CD14-positive monocyte (primary cell): ENCODE results near the gene C5orf58. TPM values are rescaled to one million over a fixed set of nuclear protein-coding genes. Genes with fewer than 3 reads are reported as not detected.

Source experiments
- DNase-seq, 3 donors: peaks; one replicate each; pipeline ENCODE4 v3.0.0-alpha.2; 2011 to 2022
- H2AFZ ChIP-seq: 2 replicates; pipeline ENCODE4 v1.6.0; 2012; ENCODE audit warnings: mild to moderate bottlenecking, low read depth, low read length, inconsistent platforms; ENCODE audit not compliant: insufficient read depth, poor library complexity, severe bottlenecking
- H3K27ac ChIP-seq, 2 donors: 1 replicate in 1 of 2; 2 replicates in 1 of 2; pipeline ENCODE4 v1.5.1; 2012 to 2013; ENCODE audit warnings: low read length in 2 of 2, control low read depth in 1 of 2, inconsistent platforms in 1 of 2, low read depth in 1 of 2, mild to moderate bottlenecking in 1 of 2
- H3K27me3 ChIP-seq, 2 donors: one replicate each; pipeline versions ENCODE4 v1.6.0 to v1.6.1; 2011 to 2013; ENCODE audit warnings: low read length in 2 of 2; ENCODE audit not compliant: control insufficient read depth in 2 of 2, insufficient read depth in 2 of 2
- H3K36me3 ChIP-seq, 2 donors: replicated peaks in 1 of 2; 1 replicate in 1 of 2; 2 replicates in 1 of 2; pipeline versions ENCODE4 v1.5.1 to v1.6.1; 2012 to 2013; ENCODE audit warnings: low read length in 2 of 2, control low read depth in 1 of 2, inconsistent platforms in 1 of 2, mild to moderate bottlenecking in 1 of 2; ENCODE audit not compliant: insufficient read depth in 2 of 2, control insufficient read depth in 1 of 2
- H3K4me1 ChIP-seq, 2 donors: 1 replicate in 1 of 2; 2 replicates in 1 of 2; pipeline versions ENCODE4 v1.5.1 to v1.6.1; 2012 to 2013; ENCODE audit warnings: low read length in 2 of 2, control low read depth in 1 of 2, inconsistent platforms in 1 of 2, mild to moderate bottlenecking in 1 of 2, moderate library complexity in 1 of 2; ENCODE audit not compliant: insufficient read depth in 2 of 2, control insufficient read depth in 1 of 2
- H3K4me2 ChIP-seq: replicated peaks from 2 replicates; pipeline ENCODE3; 2012; ENCODE audit warnings: low read length, moderate library complexity, mild to moderate bottlenecking; ENCODE audit not compliant: poor library complexity, severe bottlenecking; ENCODE audit errors: extremely low read depth
- H3K4me3 ChIP-seq, 3 experiments: fragments of 200-600 bp in 1 of 3; sonication (generic) in 1 of 3; replicated peaks in 1 of 3; 1 replicate in 2 of 3; 2 replicates in 1 of 3; pipeline ENCODE4 v1.5.1; 2011 to 2013; ENCODE audit warnings: low read length in 3 of 3, mild to moderate bottlenecking in 3 of 3, control low read depth in 2 of 3, low read depth in 2 of 3, inconsistent platforms in 1 of 3, moderate library complexity in 1 of 3
- H3K79me2 ChIP-seq: 2 replicates; pipeline ENCODE4 v1.6.0; 2012; ENCODE audit warnings: mild to moderate bottlenecking, control low read depth, inconsistent platforms, low read length, moderate library complexity; ENCODE audit not compliant: insufficient read depth
- H3K9ac ChIP-seq: 2 replicates; pipeline ENCODE4 v1.6.0; 2017; ENCODE audit warnings: low read length, mild to moderate bottlenecking; ENCODE audit not compliant: insufficient read depth, poor library complexity, severe bottlenecking
- H3K9me3 ChIP-seq, 2 donors: replicated peaks in 1 of 2; 1 replicate in 1 of 2; 2 replicates in 1 of 2; pipeline versions ENCODE4 v1.5.1 to v1.6.1; 2012 to 2013; ENCODE audit warnings: low read length in 2 of 2, control low read depth in 1 of 2; ENCODE audit not compliant: control insufficient read depth in 1 of 2, insufficient read depth in 1 of 2
- H4K20me1 ChIP-seq: 2 replicates; pipeline ENCODE4 v1.6.0; 2012; ENCODE audit warnings: mild to moderate bottlenecking, low read length, control low read depth, moderate library complexity; ENCODE audit not compliant: insufficient read depth
- H3K27ac Mint-ChIP-seq, 7 donors: one replicate each; pipeline ENCODE4 v1.8.0; 2020; ENCODE audit warnings: mild to moderate bottlenecking in 7 of 7, mixed read lengths in 7 of 7, moderate library complexity in 6 of 7, inconsistent platforms in 2 of 7
- H3K27me3 Mint-ChIP-seq, 3 donors: one replicate each; pipeline ENCODE4 v1.8.0; 2021 to 2022; ENCODE audit warnings: low read depth in 3 of 3, mild to moderate bottlenecking in 3 of 3, mixed read lengths in 3 of 3, moderate library complexity in 3 of 3, inconsistent platforms in 1 of 3
- H3K36me3 Mint-ChIP-seq, 2 donors: one replicate each; pipeline ENCODE4 v1.8.0; 2020; ENCODE audit warnings: mixed read lengths in 2 of 2, inconsistent platforms in 1 of 2, mild to moderate bottlenecking in 1 of 2
- H3K4me1 Mint-ChIP-seq: one replicate; pipeline ENCODE4 v1.8.0; 2020; ENCODE audit warnings: mild to moderate bottlenecking, mixed read lengths
- H3K4me3 Mint-ChIP-seq, 2 donors: one replicate each; pipeline ENCODE4 v1.8.0; 2020; ENCODE audit warnings: mild to moderate bottlenecking in 2 of 2, mixed read lengths in 2 of 2, moderate library complexity in 1 of 2
- H3K9me3 Mint-ChIP-seq, 7 donors: one replicate each; pipeline ENCODE4 v1.8.0; 2020 to 2022; ENCODE audit warnings: mixed read lengths in 7 of 7, mild to moderate bottlenecking in 6 of 7, moderate library complexity in 6 of 7, inconsistent platforms in 2 of 7
- CTCF ChIP-seq: fragments of 200-600 bp; IDR thresholded peaks from one replicate; pipeline ENCODE4 v1.8.0; 2022; ENCODE audit warnings: antibody characterized with exemption, mild to moderate bottlenecking
- WGBS: methylation state at CpG from one replicate; pipeline ENCODE4 v1.1.5; 2013; ENCODE audit warnings: missing lambda C conversion rate; ENCODE audit not compliant: insufficient coverage; 5-methylcytosine and 5-hydroxymethylcytosine counted together
- intact Hi-C, 2 donors: fragments of 100-400 bp; cut with micrococcal nuclease; formaldehyde crosslinking; loops; one replicate each; pipeline versions ENCODE4 v1.15.0 to v1.15.1; 2023
- polyA plus RNA-seq, 3 donors: library from polyadenylated mRNA; depleted of rRNA in 1 of 3; unstranded in 2 of 3; stranded (reverse) in 1 of 3; fragments of 300-500 nt in 2 of 3; fragments of >200 nt in 1 of 3; fragmentation: Illumina TruSeq in 2 of 3; gene quantifications; 1 replicate in 2 of 3; 2 replicates in 1 of 3; pipeline ENCODE4 v1.2.3, GENCODE V29; 2012 to 2021

C5orf58 gene
- polyA plus RNA-seq, 3 donors: 0.46 TPM; not detected in 2

GRCh38 chr5:170235876-170236864 is 3.4 kb downstream of the C5orf58 start:
- intact Hi-C loops: no loop called here
- H3K27me3 Mint-ChIP-seq: no peaks in the 10 kb centered on the region

More at GRCh38 chr5:170235876-170236864, 3.4 kb downstream of the C5orf58 start:
- Histone ChIP-seq H3K36me3 (no peaks in the 10 kb centered on the region), H3K4me3 (no peak overlapping the region), H3K27ac (no peak overlapping the region), H3K79me2 (no peaks in the 10 kb centered on the region), H3K9me3 (no peaks in the 10 kb centered on the region), H4K20me1 (no peaks in the 10 kb centered on the region), H2AFZ (no peak overlapping the region), H3K9ac (no peak overlapping the region), H3K4me1 (no peaks in the 10 kb centered on the region), H3K27me3 (no peaks in the 10 kb centered on the region), H3K4me2 (no peak overlapping the region)
- 94% methylated on average over 3 of the region's 3 CpGs for WGBS
- Mint-ChIP-seq H3K4me3 (no peak overlapping the region), H3K4me1 (no peaks in the 10 kb centered on the region), H3K36me3 (peaks cover 8 to 13% of the 10 kb centered on the region in 2 donors), H3K9me3 (peaks cover 0 to 2% (median 0%) of the 10 kb centered on the region in 7 donors), H3K27ac (no peak overlapping the region)
- no peak for TF ChIP-seq CTCF
- no peak for DNase-seq
